T-helper 17 cell (primary cell): ENCODE measurements around the gene RRAD. TPM values are rescaled to one million over a fixed set of nuclear protein-coding genes. Genes with fewer than 3 reads are reported as not detected.
A peak's percentile ranks its signal among the peaks of the same experiment; 100 is the strongest.
"Not testable (repeated sequence)": the region's sequence is repeated elsewhere in the genome, so short reads cannot be mapped to it uniquely, and the experiment has no call there.

Experiments used
- ATAC-seq: fragments of 150-1000 bp; cut with Tn5 transposase; 2 replicates; pipeline ENCODE4 v1.10.0; 2021; ENCODE audit warnings: mild to moderate bottlenecking, moderate library complexity
- DNase-seq, 3 donors: peaks; one replicate each; pipeline versions ENCODE4 v3.0.0 to v3.0.0-alpha.2; 2020 to 2021
- H3K9me3 ChIP-seq: one replicate; pipeline ENCODE4 v1.7.0; 2013; ENCODE audit warnings: low read length, mild to moderate bottlenecking; ENCODE audit not compliant: control insufficient read depth, poor library complexity, severe bottlenecking
- H3K27ac Mint-ChIP-seq: one replicate; pipeline ENCODE4 v1.8.0; 2022; ENCODE audit warnings: mild to moderate bottlenecking, moderate library complexity, mixed read lengths
- H3K27me3 Mint-ChIP-seq: one replicate; pipeline ENCODE4 v1.8.0; 2022; ENCODE audit warnings: mixed read lengths
- H3K36me3 Mint-ChIP-seq: one replicate; pipeline ENCODE4 v1.8.0; 2022; ENCODE audit warnings: low read depth, mixed read lengths
- H3K4me1 Mint-ChIP-seq: one replicate; pipeline ENCODE4 v1.8.0; 2022; ENCODE audit warnings: mild to moderate bottlenecking, mixed read lengths
- H3K4me3 Mint-ChIP-seq: one replicate; pipeline ENCODE4 v1.8.0; 2022; ENCODE audit warnings: mild to moderate bottlenecking, moderate library complexity, mixed read lengths
- total RNA-seq, 4 donors: library from RNA in 2 of 4; stranded (reverse) in 2 of 4; gene quantifications; one replicate each; pipeline ENCODE4 v1.2.3 and lab custom pipeline; 2022 to 2026

Gene RRAD
- total RNA-seq, 2 donors from 2014 or later: 0.52 to 0.67 TPM

DNA sequence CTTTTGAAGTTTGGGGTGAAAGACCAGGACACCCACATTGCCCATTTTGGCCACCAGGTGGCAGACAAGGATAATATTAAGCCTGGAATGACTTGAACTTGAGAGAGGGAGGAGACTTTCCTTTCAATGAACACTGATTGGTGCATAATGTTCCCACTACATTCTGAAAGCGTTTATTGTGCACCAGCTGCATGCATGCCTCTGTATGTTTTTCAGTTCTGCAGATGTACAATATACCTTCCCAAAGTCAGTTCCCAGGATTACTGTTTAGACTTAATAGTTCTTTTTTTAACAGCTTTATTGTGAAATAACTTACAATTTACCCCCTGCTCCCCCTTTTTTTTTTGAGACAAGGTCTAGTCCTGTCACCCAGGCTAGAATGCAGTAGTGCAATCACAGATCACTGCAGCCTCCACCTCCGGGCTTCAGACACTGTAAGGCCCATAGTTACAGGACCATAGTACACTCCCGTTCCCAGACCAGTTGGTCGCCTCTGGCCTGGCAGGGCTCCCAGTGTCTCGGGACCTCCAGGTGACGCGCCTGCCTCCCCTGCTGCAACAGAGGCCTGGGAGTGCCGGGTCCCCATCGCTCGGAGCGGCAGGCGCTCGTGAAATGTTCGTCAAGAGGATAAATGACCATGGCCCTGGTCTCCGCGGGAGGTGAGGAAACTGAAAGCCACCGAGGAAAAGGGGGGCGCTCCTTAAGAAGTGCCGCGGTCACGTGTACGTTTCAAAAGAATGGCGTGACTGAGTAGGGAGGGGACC is 22.1 kb upstream of the RRAD start:
- Mint-ChIP-seq H3K4me1 (peaks cover 24% of the 10 kb centered on the region), H3K27me3 (peaks cover 34% of the 10 kb centered on the region), H3K4me3 (peak overlapping the region; percentile 89), H3K27ac (peak overlapping the region; percentile 89), H3K36me3 (peaks cover 3% of the 10 kb centered on the region)
- ATAC-seq (peak; percentile 94), DNase-seq (peak; percentile 62 to 81 (median 68))
- peaks cover 4% of the 10 kb centered on the region for H3K9me3 ChIP-seq

DNA sequence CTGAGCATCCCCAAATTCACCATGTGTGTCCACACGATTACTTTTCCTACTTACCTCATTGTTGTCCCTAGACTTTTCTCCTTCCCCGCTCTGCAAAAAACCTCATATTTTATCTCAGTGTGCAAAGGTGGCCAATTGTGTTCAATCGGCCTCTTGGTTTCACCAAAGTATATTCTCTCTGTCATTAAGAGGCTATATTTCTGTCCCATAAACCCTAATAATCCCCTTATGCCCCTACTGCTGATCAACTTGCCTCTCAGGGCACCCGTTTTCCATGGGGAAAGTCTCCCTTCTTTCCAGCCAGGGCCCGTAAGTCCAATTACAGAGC is 21.6 kb upstream of the RRAD start:
- peak overlapping the region; percentile 43 for H3K4me3 Mint-ChIP-seq
- H3K36me3 Mint-ChIP-seq: peaks cover 6% of the 10 kb centered on the region
- H3K4me1 Mint-ChIP-seq: peaks cover 24% of the 10 kb centered on the region
- no peak for DNase-seq
- peaks cover 34% of the 10 kb centered on the region for H3K27me3 Mint-ChIP-seq
- peak overlapping the region; percentile 89 for H3K27ac Mint-ChIP-seq
- no peak for ATAC-seq
- peaks cover 4% of the 10 kb centered on the region for H3K9me3 ChIP-seq

GRCh38 chr16:66946541-66946940 is 21.2 kb upstream of the RRAD start:
- DNase-seq: no peak
- Mint-ChIP-seq H3K27ac (peak overlapping the region; percentile 89), H3K36me3 (peaks cover 6% of the 10 kb centered on the region), H3K4me1 (peaks cover 24% of the 10 kb centered on the region), H3K27me3 (peaks cover 30% of the 10 kb centered on the region), H3K4me3 (peak overlapping the region; percentile 43)
- H3K9me3 ChIP-seq: peaks cover 3% of the 10 kb centered on the region
- ATAC-seq: no peak

GRCh38 chr16:66945939-66946338 is 20.6 kb upstream of the RRAD start:
- no peak for ATAC-seq

DNA sequence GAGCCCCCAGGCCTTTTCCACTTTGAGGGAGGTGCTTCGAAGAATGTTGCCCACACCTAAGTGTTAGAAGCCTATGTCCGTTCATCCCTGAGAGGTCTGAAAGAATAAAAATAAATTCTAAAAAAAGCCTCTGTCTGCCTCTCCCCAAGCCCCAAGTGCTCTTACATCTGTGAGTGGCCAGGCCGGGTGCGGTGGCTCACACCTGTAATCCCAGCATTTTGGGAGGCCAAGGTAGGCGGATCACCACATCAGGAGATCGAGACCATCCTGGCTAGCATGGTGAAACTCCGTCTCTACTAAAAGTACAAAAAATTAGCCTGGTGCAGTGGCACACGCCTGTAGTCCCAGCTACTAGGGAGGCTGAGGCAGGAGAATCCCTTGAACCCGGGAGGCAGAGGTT is 19.6 kb upstream of the RRAD start:
- ATAC-seq, DNase-seq, H3K4me3 Mint-ChIP-seq, H3K9me3 ChIP-seq, H3K36me3 Mint-ChIP-seq: not testable (repeated sequence)
- Mint-ChIP-seq H3K27ac (peak overlapping the region; percentile 39), H3K27me3 (peaks cover 20% of the 10 kb centered on the region), H3K4me1 (peaks cover 20% of the 10 kb centered on the region)

More at GRCh38 chr16:66945939-66946338, 20.6 kb upstream of the RRAD start:
- H3K9me3 ChIP-seq: no peaks in the 10 kb centered on the region
- Mint-ChIP-seq H3K36me3 (peaks cover 6% of the 10 kb centered on the region), H3K27ac (no peak overlapping the region), H3K4me3 (no peak overlapping the region), H3K27me3 (peaks cover 25% of the 10 kb centered on the region), H3K4me1 (peaks cover 24% of the 10 kb centered on the region)
- no peak for DNase-seq

- H3K4me1 Mint-ChIP-seq: peaks cover 18% of the 10 kb centered on the region
- DNase-seq (no peak), ATAC-seq (no peak)
- H3K36me3 Mint-ChIP-seq: peaks cover 6% of the 10 kb centered on the region
- no peaks in the 10 kb centered on the region for H3K9me3 ChIP-seq
- H3K4me3 Mint-ChIP-seq: no peak overlapping the region
- peaks cover 11% of the 10 kb centered on the region for H3K27me3 Mint-ChIP-seq
- H3K27ac Mint-ChIP-seq: peak overlapping the region; percentile 37
These were observed 18.7 kb upstream of the RRAD start for GRCh38 chr16:66944054-66944441.

- peaks cover 6% of the 10 kb centered on the region for H3K27me3 Mint-ChIP-seq
- peak overlapping the region; percentile 37 for H3K27ac Mint-ChIP-seq
- H3K36me3 Mint-ChIP-seq: peaks cover 6% of the 10 kb centered on the region
- ATAC-seq: no peak
- no peak for DNase-seq
- H3K9me3 ChIP-seq: no peaks in the 10 kb centered on the region
- H3K4me3 Mint-ChIP-seq: no peak overlapping the region
- peaks cover 15% of the 10 kb centered on the region for H3K4me1 Mint-ChIP-seq
These were observed 18.2 kb upstream of the RRAD start for GRCh38 chr16:66943426-66944053.

DNA sequence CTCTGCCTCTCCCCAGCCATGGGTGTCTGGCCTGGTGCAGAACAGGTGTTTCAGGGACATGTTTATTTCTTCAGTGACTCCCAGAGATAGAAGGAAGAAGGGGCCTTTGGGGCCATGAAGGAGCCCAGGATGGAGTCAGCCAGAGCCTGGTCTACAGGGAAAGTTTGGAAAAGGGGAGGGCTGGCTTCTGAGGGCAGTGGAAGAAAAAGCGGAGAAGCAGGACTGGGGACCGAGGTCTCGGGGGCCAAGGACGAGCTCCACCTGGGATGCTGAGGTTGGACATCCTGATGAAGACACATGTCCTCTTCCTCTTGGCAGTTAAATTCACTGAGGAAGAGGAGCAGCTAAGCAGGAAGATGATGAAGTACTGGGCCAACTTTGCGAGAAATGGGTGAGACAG is 17.6 kb upstream of the RRAD start:
- Mint-ChIP-seq H3K27me3 (no peaks in the 10 kb centered on the region), H3K27ac (no peak overlapping the region), H3K4me1 (peaks cover 10% of the 10 kb centered on the region), H3K36me3 (peaks cover 6% of the 10 kb centered on the region), H3K4me3 (no peak overlapping the region)
- ATAC-seq: no peak
- no peak for DNase-seq
- no peaks in the 10 kb centered on the region for H3K9me3 ChIP-seq

GRCh38 chr16:66940236-66940635 is 14.9 kb upstream of the RRAD start:
- H3K9me3 ChIP-seq: no peaks in the 10 kb centered on the region
- ATAC-seq (no peak), DNase-seq (no peak)
- peaks cover 6% of the 10 kb centered on the region for H3K36me3 Mint-ChIP-seq
- no peak overlapping the region for H3K27ac Mint-ChIP-seq
- no peaks in the 10 kb centered on the region for H3K27me3 Mint-ChIP-seq
- H3K4me3 Mint-ChIP-seq: no peak overlapping the region
- H3K4me1 Mint-ChIP-seq: peaks cover 16% of the 10 kb centered on the region

DNA sequence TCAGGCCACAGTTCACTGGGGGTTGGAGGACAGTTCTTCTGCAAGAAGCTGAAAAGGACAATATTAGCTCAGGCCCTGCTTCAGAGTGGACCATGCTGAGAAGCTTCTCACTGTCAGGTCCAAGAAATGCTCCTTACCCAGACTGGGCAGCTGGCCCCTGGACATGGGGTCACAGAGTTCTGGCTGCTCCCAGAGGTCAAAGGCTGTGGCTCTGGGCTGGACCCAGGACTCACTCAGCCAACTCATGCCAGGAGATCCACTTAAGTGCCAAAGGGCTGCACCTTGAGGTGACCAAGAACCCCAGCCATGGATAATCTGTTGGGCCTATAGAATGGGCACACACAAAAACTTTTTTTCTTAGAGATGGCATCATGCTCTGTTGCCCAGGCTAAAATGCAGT is 14.0 kb upstream of the RRAD start:
- no peaks in the 10 kb centered on the region for H3K27me3 Mint-ChIP-seq
- H3K4me3 Mint-ChIP-seq: no peak overlapping the region
- ATAC-seq (no peak), DNase-seq (no peak)
- H3K27ac Mint-ChIP-seq: no peak overlapping the region
- H3K36me3 Mint-ChIP-seq: peaks cover 6% of the 10 kb centered on the region
- peaks cover 19% of the 10 kb centered on the region for H3K4me1 Mint-ChIP-seq
- H3K9me3 ChIP-seq: no peaks in the 10 kb centered on the region

- DNase-seq: no peak
- Mint-ChIP-seq H3K36me3 (peaks cover 11% of the 10 kb centered on the region), H3K27me3 (no peaks in the 10 kb centered on the region), H3K4me3 (no peak overlapping the region), H3K4me1 (peaks cover 34% of the 10 kb centered on the region), H3K27ac (peak overlapping the region; percentile 73)
- no peak for ATAC-seq
- no peaks in the 10 kb centered on the region for H3K9me3 ChIP-seq
These were observed 12.5 kb upstream of the RRAD start for GRCh38 chr16:66937725-66938337.

DNA sequence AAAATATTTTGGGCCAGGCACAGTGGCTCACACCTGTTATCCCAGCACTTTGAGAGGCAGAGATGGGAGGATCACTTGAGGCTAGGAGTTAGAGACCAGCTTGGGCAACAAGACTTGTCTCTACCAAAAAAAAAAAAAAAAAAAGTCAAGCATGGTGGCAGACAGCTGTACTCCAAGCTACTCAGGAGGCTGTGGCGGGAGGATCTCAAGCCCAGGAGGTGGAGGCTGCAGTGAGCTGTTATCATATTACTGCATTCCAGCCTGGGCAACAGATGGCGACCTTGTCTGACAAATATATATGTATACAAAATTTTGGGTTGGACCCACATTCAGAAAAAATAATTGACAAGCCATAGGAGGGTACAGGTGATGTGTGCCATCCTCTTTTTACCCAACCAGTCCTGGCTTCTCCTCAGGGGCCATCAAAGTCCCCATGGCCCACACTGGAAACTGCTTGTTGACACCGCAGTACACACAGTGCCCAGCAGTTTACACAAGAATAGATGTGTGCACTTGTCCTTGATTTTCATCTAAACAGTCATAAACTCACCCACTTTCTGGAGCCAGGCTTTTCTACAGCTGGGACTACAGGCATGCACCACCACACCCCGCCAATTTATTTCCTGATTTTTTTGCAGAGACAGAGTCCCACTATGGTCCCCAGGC is 11.7 kb upstream of the RRAD start:
- Mint-ChIP-seq H3K27me3 (no peaks in the 10 kb centered on the region), H3K27ac (peak overlapping the region; percentile 73), H3K36me3 (peaks cover 9% of the 10 kb centered on the region), H3K4me1 (peaks cover 41% of the 10 kb centered on the region), H3K4me3 (peak overlapping the region; percentile 71)
- ATAC-seq (no peak), DNase-seq (no peak)
- H3K9me3 ChIP-seq: no peaks in the 10 kb centered on the region

- peak overlapping the region; percentile 71 for H3K4me3 Mint-ChIP-seq
- DNase-seq (no peak), ATAC-seq (no peak)
- H3K9me3 ChIP-seq: no peaks in the 10 kb centered on the region
- H3K27me3 Mint-ChIP-seq: no peaks in the 10 kb centered on the region
- peaks cover 44% of the 10 kb centered on the region for H3K4me1 Mint-ChIP-seq
- peak overlapping the region; percentile 98 for H3K27ac Mint-ChIP-seq
- peaks cover 7% of the 10 kb centered on the region for H3K36me3 Mint-ChIP-seq
These were observed 11.1 kb upstream of the RRAD start for GRCh38 chr16:66936462-66936861.
